GM19035 (cell line): ENCODE measurements around the gene HES7.
"Not testable (repeated sequence)": the region's sequence is repeated elsewhere in the genome, so short reads cannot be mapped to it uniquely, and the experiment has no call there.

Experiments
- ATAC-seq: cut with Tn5 transposase; IDR thresholded peaks from one replicate; pipeline ENCODE4 v1.9.1; 2021; ENCODE audit not compliant: unreplicated experiment

HES7 gene

DNA sequence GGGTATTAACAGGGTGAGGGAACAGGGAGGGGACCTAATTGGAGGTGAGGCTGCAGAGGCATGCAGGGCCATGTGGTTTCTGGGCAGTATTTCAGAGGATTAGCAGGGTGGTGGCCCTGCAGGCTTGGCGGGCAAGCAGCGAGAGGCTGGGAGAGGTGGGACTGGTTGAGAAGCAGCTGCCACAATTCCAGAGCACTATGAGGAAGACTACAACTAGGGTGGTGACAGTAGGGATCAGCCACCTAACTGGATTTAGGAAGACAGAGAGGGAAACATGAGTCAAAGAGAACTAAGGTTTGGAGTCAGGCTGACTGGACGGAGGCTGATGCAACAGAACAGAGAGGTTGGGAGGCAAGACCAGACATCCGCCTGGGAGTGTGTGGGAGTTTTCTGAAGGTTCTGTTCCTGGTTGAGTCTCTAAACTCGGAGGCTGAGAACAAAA, 17.9 kb downstream of the HES7 start:
- ATAC-seq = no peak

DNA sequence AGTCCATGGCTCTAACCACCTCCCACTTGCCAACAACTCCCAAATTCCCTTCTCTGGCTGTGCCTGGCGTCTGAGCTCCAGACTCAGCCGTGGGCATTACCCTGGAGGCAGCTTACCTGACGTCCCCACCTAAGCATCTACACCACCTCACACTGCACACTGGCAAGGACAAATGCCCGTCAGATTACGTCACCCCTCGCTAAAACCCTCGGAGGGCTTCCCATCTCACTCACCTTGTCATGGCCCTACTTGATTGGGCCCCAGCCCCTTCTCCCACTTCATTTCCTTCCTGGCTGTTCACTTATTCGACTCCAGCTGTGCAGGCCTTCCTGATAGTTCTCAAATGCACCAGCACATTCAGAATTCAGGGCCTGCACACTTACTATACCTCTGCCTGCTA, 19.0 kb downstream of the HES7 start:
- ATAC-seq = no peak

DNA sequence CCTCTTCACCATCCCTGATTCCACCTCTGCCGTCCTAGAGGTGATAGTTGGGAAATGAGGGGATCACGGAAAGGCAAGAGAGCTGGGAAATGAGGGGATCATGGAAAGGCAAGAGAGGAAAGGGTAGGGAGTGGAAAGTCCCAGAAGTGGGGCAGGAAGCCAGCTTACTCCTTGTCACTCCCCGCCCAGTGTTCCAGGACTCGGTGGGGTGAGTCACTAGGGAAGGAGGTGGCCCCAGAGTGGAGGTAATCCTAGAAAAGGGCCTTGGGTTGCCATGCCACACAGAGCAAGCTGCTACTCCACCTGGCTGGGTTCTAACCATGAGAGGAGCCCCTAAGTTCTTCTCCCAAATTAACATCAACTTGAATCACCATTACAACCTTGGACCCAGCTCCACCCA, 20.4 kb downstream of the HES7 start:
- no peak for ATAC-seq

DNA sequence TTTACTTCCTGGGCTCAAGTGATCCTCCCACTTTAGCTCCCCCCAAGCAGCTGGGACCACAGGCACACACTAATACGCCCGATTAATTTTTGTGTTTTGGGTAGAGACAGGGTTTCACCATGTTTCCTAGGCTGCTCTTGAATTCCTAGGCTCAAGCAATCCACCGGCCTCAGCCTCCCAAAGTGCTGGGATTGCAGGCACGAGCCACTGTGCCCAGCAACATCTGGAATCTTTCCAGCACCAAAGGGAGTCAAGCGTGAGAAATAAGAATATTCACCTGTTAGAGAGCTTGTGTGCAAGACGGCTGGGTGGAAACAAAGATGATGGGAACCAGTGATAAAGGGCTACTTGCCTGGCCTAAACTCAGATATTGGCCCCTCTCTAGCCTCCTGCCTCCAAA, 22.2 kb downstream of the HES7 start:
- no peak for ATAC-seq

DNA sequence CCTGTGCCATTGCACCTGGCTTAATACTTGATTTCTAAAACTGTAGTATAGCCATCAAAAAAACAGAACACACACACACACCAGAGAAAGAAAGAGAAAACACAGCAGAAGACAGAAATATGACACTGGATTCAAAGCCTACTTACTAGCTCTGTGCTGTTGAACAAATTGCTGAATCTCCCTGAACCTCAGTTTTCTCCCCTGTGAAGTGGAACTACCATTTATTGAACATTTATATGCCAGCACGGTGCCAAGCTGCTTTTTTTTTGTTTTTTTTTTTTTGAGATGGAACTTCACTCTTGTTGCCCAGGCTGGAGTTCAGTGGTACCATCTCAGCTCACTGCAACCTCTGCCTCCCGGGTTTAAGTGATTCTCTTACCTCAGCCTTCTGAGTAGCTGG, 23.1 kb downstream of the HES7 start:
- no peak for ATAC-seq

DNA sequence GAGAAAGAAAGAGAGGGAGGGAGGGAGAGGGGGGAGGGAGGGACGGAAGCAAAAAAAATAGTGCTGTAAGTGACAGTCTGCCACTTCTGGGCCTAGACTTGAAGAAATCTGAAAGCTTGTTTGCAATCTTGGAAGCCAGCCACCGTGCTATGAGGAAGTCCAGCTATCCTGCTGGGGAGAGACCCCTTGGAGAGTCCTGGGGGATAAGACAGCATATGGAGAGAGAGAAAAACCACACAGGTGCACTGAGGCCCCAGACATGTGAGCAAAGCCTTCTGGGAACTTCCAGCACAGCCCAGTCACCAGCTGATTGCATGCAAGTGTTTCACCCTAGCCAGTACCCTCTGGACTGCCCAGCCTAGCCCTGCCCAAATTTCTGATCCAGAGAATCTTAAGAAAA, 23.8 kb downstream of the HES7 start:
- no peak for ATAC-seq

DNA sequence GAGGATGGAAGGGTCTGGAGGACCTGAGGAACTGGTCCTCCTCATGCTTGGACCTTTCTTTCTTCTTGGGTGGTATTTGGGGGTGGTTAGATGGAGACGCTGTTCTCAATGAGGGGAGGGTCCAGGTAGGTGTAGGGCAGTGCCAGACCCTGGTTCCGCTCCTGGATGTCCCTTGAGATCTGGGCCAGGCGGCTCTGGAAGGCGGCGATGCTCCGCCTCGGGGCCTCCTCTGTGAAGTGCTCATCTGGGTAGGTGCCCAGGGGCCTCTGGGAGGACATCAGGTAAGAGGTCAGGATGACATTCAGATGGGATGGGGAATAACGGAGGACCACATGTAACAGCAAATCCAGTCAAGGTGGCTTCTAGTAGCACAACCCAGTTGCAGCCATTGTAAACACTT, 27.4 kb downstream of the HES7 start:
- no peak for ATAC-seq

DNA sequence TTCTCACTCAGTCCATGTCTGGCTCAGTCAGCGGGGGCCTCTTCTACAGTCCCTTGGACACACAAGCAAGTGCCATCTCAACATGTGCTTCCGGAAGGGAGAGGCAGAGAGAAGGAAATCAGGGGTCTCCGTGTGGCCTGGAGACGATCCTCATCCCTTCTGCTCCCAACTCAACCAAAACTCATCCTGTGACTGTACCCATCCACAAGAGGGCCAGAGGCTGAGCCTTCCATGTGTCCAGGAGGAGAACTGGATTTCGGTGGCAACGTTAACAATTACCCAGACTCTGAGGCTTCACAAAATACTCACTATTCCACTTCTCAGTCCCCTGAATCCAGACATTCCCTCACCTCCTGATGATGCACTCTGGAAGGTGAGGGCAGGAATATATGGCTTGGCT, 28.5 kb downstream of the HES7 start:
- no peak for ATAC-seq

DNA sequence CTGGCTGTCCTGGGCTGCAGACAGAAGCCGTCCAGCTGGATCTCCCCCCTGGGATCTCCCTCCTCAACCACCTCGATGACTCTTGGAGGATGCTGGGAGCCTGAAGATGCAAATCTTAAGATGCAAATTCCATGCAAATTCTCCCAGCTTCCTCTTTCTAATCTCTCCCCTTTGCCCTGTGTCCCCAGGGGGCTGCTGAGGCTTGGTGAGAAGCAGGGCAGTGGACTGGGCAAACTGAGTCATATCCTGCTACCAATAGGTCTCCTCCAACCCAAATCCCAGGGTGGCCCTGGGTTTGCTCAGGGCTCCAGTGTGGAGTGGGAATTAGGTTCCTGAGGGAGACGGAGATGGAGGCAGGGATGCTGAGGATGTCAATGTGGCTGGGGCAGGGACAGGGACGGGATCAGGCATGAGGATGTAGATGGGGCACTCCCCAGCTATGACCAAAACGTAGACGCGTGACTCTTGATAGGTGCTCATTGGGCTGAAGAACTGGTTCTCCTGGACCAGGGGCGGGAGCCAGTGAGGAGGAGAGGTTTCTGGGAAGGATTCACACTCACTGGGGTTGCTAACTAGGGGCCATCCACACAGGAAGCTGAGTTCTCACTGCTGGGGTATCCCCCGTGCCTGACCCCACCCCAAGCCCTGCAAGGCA, 32.7 kb downstream of the HES7 start:
- ATAC-seq = no peak

DNA sequence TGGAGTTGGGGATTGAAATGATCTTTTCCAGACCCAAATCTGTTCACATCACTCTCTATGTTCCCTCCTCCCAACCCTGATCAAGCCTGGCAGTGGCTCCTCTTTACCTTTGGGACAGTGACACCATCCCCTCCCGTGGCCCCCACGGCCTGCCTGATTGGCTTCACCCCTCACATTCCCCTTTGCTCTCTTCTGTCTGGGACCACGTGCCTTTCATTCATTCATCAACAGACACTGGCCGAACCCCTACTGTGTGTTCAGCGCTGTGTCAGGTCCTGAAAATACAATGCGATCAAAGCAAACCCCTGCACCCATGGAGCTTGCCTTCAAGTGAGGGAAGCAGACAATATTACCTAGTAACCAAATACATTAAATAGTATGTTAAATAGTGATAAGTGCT, 34.2 kb downstream of the HES7 start:
- no peak for ATAC-seq

DNA sequence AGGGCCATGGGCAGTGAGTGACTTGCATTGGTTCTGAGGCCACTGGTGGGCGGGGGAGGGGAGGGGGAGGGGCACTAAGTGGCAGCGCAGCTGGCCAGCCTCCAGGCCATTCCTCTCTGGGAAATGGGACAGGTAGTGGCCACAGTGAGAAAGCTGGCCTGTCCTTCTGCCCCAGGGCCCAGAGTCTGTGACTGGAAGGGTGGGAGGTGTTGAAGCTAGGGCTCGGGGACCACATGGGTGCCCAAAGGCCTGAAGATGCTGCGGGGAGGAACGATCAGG, 36.0 kb downstream of the HES7 start:
- no peak for ATAC-seq

DNA sequence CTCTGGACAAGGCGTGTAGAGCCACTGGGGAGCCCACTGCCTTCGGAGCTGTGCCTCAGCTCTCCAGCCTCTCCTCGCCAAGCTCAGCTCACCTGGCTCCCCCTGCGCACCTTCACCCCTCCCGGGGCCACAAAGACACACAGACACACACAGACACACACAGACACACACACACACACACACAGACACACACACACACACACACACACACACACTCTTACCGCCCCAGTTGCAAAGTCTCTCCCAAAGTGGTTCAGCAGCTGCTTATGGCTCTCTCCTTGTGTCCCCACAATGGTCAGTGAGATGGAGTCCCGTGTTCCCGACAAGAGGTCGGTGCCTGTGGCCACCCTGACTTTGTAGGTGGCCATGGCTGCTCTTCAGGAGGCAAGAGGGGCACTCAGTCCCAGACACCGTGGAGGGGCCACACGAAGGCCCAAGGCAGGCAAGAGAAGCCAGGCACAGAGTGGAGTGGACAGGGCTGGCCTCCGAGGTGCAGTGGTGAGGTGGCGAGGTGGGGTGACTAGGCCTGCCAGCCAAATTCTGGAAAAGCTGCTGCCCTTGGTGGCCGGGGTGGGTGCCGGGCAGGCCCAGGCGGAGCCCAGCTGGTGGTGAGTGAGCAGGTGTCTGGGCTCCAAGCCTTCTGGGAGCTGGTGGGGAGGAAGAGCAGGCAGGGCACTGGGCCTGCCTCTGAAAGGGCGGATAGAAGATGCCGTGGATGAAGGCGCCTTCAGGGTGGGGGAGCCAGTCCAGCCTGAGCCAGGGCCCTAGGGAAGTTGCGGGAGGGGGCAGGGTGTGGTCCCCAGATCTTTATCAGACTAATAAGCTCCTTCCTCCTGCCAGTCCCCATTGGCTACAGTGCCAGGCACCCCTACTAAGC, 36.6 kb downstream of the HES7 start, which contains the start of gene ALOX12B:
Gene ALOX12B, minus strand, starts transcription at position 642 of the 877 bp plus-strand sequence. Its CDS starts 274 bp downstream, at position 368.
- no peak for ATAC-seq

DNA sequence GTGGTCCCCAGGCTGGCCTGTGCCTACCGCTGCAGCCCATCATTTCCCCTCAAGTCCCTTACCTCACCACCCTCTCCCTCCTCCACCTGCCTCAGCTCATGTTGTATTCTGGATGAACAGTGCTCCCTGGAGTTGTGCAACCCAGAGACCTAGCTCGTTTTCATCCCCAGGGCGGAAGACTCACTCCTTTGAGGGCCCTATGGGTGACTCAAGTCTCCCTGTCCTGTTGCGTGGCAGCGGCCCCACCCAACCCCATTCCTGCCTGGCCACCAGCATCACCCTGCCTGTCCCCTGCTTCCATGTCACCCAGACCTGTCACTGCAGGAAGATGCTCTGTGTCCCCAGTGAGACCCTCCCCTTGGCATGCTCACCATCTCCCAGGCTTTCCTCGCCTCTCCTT, 39.7 kb downstream of the HES7 start:
- ATAC-seq = no peak

DNA sequence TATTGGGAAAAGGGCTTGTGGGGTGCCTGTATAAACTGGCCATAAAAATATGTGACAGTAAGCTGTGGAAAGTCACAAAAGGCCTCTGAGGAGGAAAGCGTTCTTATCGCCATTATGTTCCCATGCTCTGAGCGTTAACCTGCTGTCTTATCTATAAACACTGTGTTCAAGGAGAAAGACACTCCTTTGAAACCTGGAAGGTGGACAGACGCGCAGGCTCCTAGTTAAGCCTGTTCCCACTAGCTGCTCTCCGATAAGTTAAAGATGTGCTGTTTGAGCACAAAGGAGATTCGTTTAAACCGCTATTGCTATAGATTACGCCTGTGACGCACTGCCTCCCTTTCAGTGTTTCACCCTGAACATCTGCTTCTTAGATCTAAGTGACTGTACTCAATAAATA, 41.6 kb downstream of the HES7 start:
- ATAC-seq = no peak

DNA sequence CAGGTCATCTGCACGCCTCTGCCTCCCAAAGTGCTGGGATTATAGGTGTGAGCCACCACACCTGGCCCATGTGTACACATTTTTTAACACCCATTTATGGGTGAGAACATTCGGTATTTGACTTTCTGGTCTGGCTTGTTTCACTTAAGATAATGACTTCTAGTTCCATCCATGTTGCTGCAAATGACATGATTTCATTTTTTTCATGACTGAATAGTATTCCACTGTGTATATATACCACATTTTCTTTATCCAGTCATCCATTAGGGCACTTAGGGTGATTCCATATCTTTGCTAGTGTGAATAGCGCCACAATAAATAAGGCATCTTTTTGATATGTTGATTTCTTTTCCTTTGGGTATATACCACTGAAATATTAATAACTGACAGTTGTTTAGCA, 42.0 kb downstream of the HES7 start:
- no peak for ATAC-seq

DNA sequence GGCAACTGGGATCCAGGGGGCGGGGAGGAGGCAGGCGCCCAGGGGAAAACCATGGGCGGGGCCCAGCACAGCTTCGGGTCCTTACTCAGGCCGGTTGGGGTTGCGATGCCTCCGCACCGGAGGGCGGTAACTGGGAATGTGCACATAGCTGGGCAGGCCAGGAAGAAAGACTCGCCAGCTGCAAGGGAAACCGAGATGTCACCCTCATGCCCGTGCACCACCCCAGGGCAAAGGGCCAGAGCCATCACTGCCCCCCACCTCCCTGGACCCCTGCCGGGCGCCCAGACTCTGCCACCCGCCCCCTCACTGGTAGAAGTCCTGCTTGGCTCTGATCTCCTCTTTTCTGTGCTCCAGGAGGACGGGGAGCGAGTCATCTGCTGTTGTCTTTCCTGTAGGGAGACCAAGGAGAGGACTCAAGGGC, 43.1 kb downstream of the HES7 start:
- no peak for ATAC-seq

DNA sequence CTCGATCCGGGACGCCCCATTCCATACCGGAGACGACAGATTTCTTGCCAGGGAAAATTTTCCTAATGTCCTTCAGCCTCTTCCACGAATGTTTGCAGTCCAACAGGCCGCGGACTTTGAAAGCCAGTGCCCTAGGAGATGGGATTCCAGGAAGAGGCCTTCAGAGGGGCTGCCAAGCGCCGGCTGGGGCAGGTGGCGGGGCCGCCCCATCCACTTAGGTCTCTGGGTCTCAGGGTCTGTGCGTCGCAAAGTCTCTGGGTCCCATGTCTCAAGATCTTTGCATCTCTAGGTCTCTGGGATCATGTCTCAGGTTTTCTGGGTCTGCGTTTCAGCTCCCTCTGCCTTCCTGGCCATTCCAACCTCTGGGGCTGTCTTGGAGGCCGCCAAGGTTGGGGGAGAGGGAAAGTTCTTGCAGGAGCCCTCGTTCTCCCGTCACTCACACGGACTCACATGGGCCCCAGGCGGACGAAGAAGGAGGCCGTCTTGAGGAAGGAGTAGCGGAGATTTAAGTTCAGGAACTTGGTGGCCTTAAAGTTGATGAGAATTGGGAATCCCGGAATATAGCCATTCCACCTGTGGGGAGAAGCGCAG, 43.6 kb downstream of the HES7 start:
- no peak for ATAC-seq

DNA sequence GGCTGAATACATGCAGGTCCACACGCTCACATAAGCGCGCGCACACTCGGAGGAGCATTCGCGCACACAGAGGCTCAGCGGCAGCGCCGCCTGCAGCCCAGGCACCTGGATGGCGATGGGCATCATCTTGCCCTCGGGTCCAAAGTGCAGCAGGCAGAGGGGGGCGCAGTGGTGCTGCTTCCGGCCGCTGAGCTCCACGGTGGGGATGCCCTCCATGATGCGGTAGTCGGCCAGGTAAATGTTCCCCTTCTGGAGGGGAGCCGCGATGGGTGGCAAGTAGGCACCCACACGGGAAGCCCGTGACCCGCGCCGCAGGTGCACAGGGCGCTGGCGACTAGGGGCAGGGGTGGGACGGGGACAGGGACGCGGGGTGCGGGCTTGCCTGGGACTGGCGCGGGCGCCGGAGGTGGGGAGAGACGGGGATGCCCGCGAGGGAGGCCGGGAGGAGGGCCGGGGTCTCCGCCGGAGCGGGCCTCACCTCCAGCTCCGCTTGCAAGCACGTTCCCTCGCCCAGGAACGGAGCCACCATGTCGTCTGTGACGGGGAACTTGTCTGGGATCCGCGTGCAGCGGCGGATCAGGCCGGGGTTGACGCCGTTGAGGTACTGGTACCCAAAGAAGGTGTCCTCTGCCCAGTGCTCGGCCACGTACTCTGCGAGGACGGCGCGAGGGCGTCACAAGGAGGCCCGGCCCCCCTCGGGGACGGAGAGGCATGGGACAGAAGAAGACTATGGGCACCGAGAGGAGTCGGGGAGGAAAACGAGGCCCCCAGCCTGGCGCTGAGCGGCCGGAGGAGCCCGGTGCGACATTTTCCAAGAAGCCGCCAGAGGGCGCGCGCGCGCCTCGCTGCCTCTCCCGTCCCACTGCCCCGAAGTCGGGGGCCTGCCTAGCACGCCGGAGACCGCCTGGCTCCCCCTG, 44.4 kb downstream of the HES7 start:
- no peak for ATAC-seq

DNA sequence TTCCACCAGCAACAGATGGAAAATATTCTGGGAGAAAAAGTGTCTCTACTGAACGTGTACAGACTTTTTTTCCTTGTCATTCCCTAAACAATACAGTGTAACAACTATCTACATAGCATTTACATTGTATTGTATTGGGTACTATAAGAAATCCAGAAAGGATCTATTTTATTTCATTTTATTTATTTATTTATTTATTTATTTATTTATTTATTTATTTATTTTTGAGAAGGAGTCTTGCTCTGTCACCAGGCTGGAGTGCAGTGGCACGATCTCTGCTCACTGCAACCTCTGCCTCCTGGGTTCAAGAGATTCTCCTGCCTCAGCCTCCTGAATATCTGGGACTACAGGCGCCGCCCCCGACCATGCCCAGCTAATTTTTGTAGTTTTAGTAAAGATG, 46.0 kb downstream of the HES7 start:
- not testable (repeated sequence) for ATAC-seq

DNA sequence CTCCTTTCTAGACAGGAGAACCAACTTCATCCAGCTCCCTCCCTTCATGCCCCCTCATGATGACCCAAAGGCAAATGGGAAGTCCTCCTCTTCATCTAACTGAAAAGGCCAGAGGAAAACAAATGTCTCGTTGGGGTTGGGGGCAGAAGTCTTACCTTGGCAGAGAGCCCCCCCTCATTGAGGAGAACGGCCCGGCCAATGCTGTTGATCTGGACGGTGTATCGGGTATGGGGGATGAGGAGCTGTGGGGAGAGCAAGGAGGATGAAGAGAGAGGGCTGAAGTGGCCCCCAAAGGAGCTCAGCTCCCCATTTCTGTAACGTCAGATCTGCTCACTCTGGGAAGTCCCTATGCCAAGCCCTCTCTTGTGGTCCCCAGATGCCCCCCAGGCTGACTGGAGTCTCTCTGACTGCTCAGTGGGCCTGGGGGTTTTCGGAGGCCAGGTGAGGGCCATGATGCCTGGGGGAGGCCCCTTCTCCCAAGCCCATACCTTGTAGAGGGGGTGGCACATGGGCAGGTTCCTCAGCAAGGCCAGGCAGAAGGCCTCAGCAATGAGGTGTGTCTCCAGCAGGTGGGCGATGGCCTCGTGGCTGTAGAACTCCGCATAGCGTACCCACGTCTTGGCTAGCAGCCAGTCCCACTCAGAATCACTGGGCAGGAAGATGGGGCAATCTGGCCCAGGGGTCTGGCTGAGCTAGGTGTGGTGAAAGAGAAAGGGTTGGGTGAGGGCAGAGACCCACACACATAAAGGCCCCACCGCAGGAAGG, 47.2 kb downstream of the HES7 start:
- no peak for ATAC-seq
